H9 (cell line): ENCODE measurements around the gene NUP214. TPM values are rescaled to one million over a fixed set of nuclear protein-coding genes. Genes with fewer than 3 reads are reported as not detected.

Experiments
- DNase-seq: peaks from one replicate; pipeline ENCODE4 v3.0.0-alpha.2; 2017
- H2AFZ ChIP-seq: one replicate; pipeline ENCODE4 v1.6.1; 2013; ENCODE audit warnings: mild to moderate bottlenecking, low read length, control low read depth, moderate library complexity
- H2AK5ac ChIP-seq: 2 replicates; pipeline ENCODE4 v1.6.1; 2013; ENCODE audit warnings: low read length, control low read depth, mixed read lengths; ENCODE audit not compliant: insufficient read length
- H2BK120ac ChIP-seq: one replicate; pipeline ENCODE4 v1.6.1; 2013; ENCODE audit warnings: low read depth, mild to moderate bottlenecking, low read length, control low read depth, inconsistent platforms; ENCODE audit not compliant: poor library complexity, severe bottlenecking
- H2BK12ac ChIP-seq: 2 replicates; pipeline ENCODE4 v1.6.1; 2013; ENCODE audit warnings: low read length, control low read depth, mixed read lengths, low read depth; ENCODE audit not compliant: insufficient read length
- H2BK15ac ChIP-seq: 2 replicates; pipeline ENCODE4 v1.6.1; 2013; ENCODE audit warnings: low read depth, low read length, control low read depth
- H2BK20ac ChIP-seq: one replicate; pipeline ENCODE4 v1.6.1; 2013; ENCODE audit warnings: low read depth, mild to moderate bottlenecking, low read length, control low read depth, inconsistent platforms; ENCODE audit not compliant: poor library complexity, severe bottlenecking
- H2BK5ac ChIP-seq: 2 replicates; pipeline ENCODE4 v1.6.1; 2013; ENCODE audit warnings: low read length, control low read depth, mixed read lengths; ENCODE audit not compliant: insufficient read length
- H3K14ac ChIP-seq: 2 replicates; pipeline ENCODE4 v1.6.1; 2013; ENCODE audit warnings: low read length, control low read depth; ENCODE audit not compliant: insufficient read depth
- H3K18ac ChIP-seq: 2 replicates; pipeline ENCODE4 v1.6.1; 2013; ENCODE audit warnings: low read depth, mild to moderate bottlenecking, mixed read lengths, low read length, control low read depth; ENCODE audit not compliant: insufficient read length
- H3K23ac ChIP-seq: 2 replicates; pipeline ENCODE4 v1.6.1; 2013; ENCODE audit warnings: low read length, control low read depth, mixed read lengths, low read depth; ENCODE audit not compliant: insufficient read length
- H3K23me2 ChIP-seq: 2 replicates; pipeline ENCODE4 v1.6.1; 2013; ENCODE audit warnings: low read depth, mild to moderate bottlenecking, mixed read lengths, low read length, control low read depth; ENCODE audit not compliant: insufficient read length, poor library complexity, severe bottlenecking
- H3K27ac ChIP-seq: 2 replicates; pipeline ENCODE4 v1.5.1; 2013; ENCODE audit warnings: low read length, control low read depth, mixed read lengths, low read depth; ENCODE audit not compliant: insufficient read length
- H3K27me3 ChIP-seq: 2 replicates; pipeline ENCODE4 v1.6.1; 2013; ENCODE audit warnings: low read length, control low read depth, inconsistent platforms; ENCODE audit not compliant: insufficient read depth
- H3K4ac ChIP-seq: 2 replicates; pipeline ENCODE4 v1.6.1; 2013; ENCODE audit warnings: low read depth, mild to moderate bottlenecking, control low read depth, inconsistent platforms, low read length, moderate library complexity
- H3K4me1 ChIP-seq: 2 replicates; pipeline ENCODE4 v1.6.1; 2013; ENCODE audit warnings: low read length, control low read depth, inconsistent platforms; ENCODE audit not compliant: insufficient read depth
- H3K4me2 ChIP-seq: 2 replicates; pipeline ENCODE4 v1.6.1; 2013; ENCODE audit warnings: low read length, control low read depth, mixed read lengths; ENCODE audit not compliant: insufficient read length, insufficient read depth
- H3K56ac ChIP-seq: 2 replicates; pipeline ENCODE4 v1.6.1; 2013; ENCODE audit warnings: low read depth, mild to moderate bottlenecking, mixed read lengths, low read length, control low read depth; ENCODE audit not compliant: insufficient read length
- H3K79me1 ChIP-seq: 2 replicates; pipeline ENCODE4 v1.6.1; 2013; ENCODE audit warnings: low read depth, mild to moderate bottlenecking, moderate library complexity, low read length, control low read depth, inconsistent platforms; ENCODE audit not compliant: insufficient read depth, poor library complexity, severe bottlenecking
- H3K79me2 ChIP-seq: 2 replicates; pipeline ENCODE4 v1.6.1; 2013; ENCODE audit warnings: low read length, control low read depth, inconsistent platforms; ENCODE audit not compliant: insufficient read depth
- H3K9ac ChIP-seq: 2 replicates; pipeline ENCODE4 v1.6.1; 2013; ENCODE audit warnings: low read length, control low read depth, mixed read lengths; ENCODE audit not compliant: insufficient read length; ENCODE audit errors: extremely low read depth
- H3K9me3 ChIP-seq: one replicate; pipeline ENCODE4 v1.6.1; 2013; ENCODE audit warnings: low read depth, low read length, inconsistent platforms; ENCODE audit not compliant: control insufficient read depth
- H3T11ph ChIP-seq: one replicate; pipeline ENCODE4 v1.6.1; 2013; ENCODE audit warnings: mild to moderate bottlenecking, low read length, control low read depth, inconsistent platforms
- H4K20me1 ChIP-seq: one replicate; pipeline ENCODE4 v1.6.1; 2013; ENCODE audit not compliant: control insufficient read depth, insufficient read length, insufficient read depth
- H4K5ac ChIP-seq: 2 replicates; pipeline ENCODE4 v1.6.1; 2013; ENCODE audit warnings: low read depth, mild to moderate bottlenecking, mixed read lengths, low read length, control low read depth; ENCODE audit not compliant: insufficient read length
- H4K8ac ChIP-seq: replicated peaks from 2 replicates; pipeline ENCODE4 v1.6.1; 2013; ENCODE audit warnings: low read length, control low read depth, mixed read lengths, low read depth; ENCODE audit not compliant: insufficient read length
- H4K91ac ChIP-seq: 2 replicates; pipeline ENCODE4 v1.6.1; 2013; ENCODE audit warnings: low read depth, mild to moderate bottlenecking, moderate library complexity, mixed read lengths, low read length, control low read depth; ENCODE audit not compliant: insufficient read length
- H3K27ac Mint-ChIP-seq, 3 experiments: 2 replicates in 2 of 3; 3 replicates in 1 of 3; pipeline ENCODE4 v1.8.0; 2020 to 2021; ENCODE audit warnings: mixed read lengths in 3 of 3, mild to moderate bottlenecking in 1 of 3, moderate library complexity in 1 of 3
- H3K27me3 Mint-ChIP-seq: 2 replicates; pipeline ENCODE4 v1.8.0; 2021; ENCODE audit warnings: low read depth, mild to moderate bottlenecking, moderate library complexity, mixed read lengths
- H3K36me3 Mint-ChIP-seq, 3 experiments: 2 replicates in 2 of 3; 3 replicates in 1 of 3; pipeline ENCODE4 v1.8.0; 2020 to 2021; ENCODE audit warnings: low read depth in 3 of 3, mixed read lengths in 3 of 3; ENCODE audit not compliant: insufficient read depth in 1 of 3
- H3K4me1 Mint-ChIP-seq, 2 experiments: 2 replicates each; pipeline ENCODE4 v1.8.0; 2020; ENCODE audit warnings: mixed read lengths in 2 of 2
- H3K4me3 Mint-ChIP-seq, 2 experiments: 2 replicates in 1 of 2; 3 replicates in 1 of 2; pipeline ENCODE4 v1.8.0; 2020 to 2021; ENCODE audit warnings: mild to moderate bottlenecking in 2 of 2, mixed read lengths in 2 of 2, moderate library complexity in 1 of 2
- H3K9me3 Mint-ChIP-seq, 2 experiments: 2 replicates in 1 of 2; 3 replicates in 1 of 2; pipeline ENCODE4 v1.8.0; 2020; ENCODE audit warnings: mild to moderate bottlenecking in 2 of 2, mixed read lengths in 2 of 2, moderate library complexity in 1 of 2
- WGBS: extraction: QIAGEN DNeasy Blood & Tissue Kit; methylation state at CpG from one replicate; pipeline ENCODE4 v1.1.7; 2013; ENCODE audit warnings: missing lambda C conversion rate, low lambda C conversion rate, mixed read lengths; ENCODE audit not compliant: insufficient read length; ENCODE audit errors: extremely low coverage; 5-methylcytosine and 5-hydroxymethylcytosine counted together
- total RNA-seq: library from RNA; stranded (reverse); gene quantifications from 2 replicates; pipeline ENCODE4 v1.2.1, GENCODE V29; 2021
- TF ChIP-seq, protein P1 (sequence below): fragments of 200-600 bp; sonication (generic); conservative IDR thresholded peaks from 3 replicates; pipeline ENCODE4 v1.8.0; 2021; ENCODE audit warnings: antibody characterized with exemption, mild to moderate bottlenecking

Gene NUP214
- total RNA-seq, 1 experiment from 2014 or later = 53.8 TPM

- H3K14ac ChIP-seq = no peak overlapping the region; the same call in 1 of the 2 replicates
- H3K36me3 Mint-ChIP-seq = no peaks in the 10 kb centered on the region; a peak in 2 of 7 replicates
- no peak overlapping the region for H2BK12ac ChIP-seq
- no peak overlapping the region for H3K27ac ChIP-seq
- WGBS = no CpG with 5 or more reads among the region's 23 CpGs
- no peaks in the 10 kb centered on the region for H4K20me1 ChIP-seq
- no peaks in the 10 kb centered on the region for H3K79me2 ChIP-seq
- H4K91ac ChIP-seq = no peak overlapping the region
- H2BK20ac ChIP-seq = no peak overlapping the region
- no peak overlapping the region for H3K56ac ChIP-seq
- H3K27ac Mint-ChIP-seq = peak overlapping the region in 2 of 3 experiments; percentile 37 to 90; a peak in 3 of 7 replicates
- H3K9me3 Mint-ChIP-seq = no peaks in the 10 kb centered on the region
- H3K9me3 ChIP-seq = no peaks in the 10 kb centered on the region
- H3K23me2 ChIP-seq = no peaks in the 10 kb centered on the region
- no peaks in the 10 kb centered on the region for H3K27me3 ChIP-seq
- no peak overlapping the region for H3K18ac ChIP-seq
- H3K4me3 Mint-ChIP-seq = no peak overlapping the region
- no peaks in the 10 kb centered on the region for H3K4me1 ChIP-seq
- TF ChIP-seq, protein P1, sequence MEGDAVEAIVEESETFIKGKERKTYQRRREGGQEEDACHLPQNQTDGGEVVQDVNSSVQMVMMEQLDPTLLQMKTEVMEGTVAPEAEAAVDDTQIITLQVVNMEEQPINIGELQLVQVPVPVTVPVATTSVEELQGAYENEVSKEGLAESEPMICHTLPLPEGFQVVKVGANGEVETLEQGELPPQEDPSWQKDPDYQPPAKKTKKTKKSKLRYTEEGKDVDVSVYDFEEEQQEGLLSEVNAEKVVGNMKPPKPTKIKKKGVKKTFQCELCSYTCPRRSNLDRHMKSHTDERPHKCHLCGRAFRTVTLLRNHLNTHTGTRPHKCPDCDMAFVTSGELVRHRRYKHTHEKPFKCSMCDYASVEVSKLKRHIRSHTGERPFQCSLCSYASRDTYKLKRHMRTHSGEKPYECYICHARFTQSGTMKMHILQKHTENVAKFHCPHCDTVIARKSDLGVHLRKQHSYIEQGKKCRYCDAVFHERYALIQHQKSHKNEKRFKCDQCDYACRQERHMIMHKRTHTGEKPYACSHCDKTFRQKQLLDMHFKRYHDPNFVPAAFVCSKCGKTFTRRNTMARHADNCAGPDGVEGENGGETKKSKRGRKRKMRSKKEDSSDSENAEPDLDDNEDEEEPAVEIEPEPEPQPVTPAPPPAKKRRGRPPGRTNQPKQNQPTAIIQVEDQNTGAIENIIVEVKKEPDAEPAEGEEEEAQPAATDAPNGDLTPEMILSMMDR = no peak
- no peaks in the 10 kb centered on the region for H3K27me3 Mint-ChIP-seq
- H3K4me2 ChIP-seq = no peak overlapping the region
- H3K4me1 Mint-ChIP-seq = no peaks in the 10 kb centered on the region
- H3K23ac ChIP-seq = no peak overlapping the region
- no peak overlapping the region for H4K8ac ChIP-seq
- H2BK15ac ChIP-seq = no peak overlapping the region
- no peak overlapping the region for H2BK120ac ChIP-seq
- no peak overlapping the region for H3K9ac ChIP-seq
- no peak for DNase-seq
- no peak overlapping the region for H3T11ph ChIP-seq
- H2AK5ac ChIP-seq = no peak overlapping the region
- no peak overlapping the region for H2AFZ ChIP-seq
- no peak overlapping the region for H2BK5ac ChIP-seq
- no peak overlapping the region for H4K5ac ChIP-seq
- H3K79me1 ChIP-seq = no peaks in the 10 kb centered on the region
- H3K4ac ChIP-seq = no peak overlapping the region
Measured at GRCh38 chr9:131085370-131086122, 39.8 kb upstream of the NUP214 start.
